ENCODE measurements around the gene CRYGD. TPM values are rescaled to one million over a fixed set of nuclear protein-coding genes. Genes with fewer than 3 reads are reported as not detected.
A peak's percentile ranks its signal among the peaks of the same experiment; 100 is the strongest.

The CRYGD gene
- total RNA-seq, 1 donor from 2014 or later, result not detected

GRCh38 chr2:208129744-208130711, 5.7 kb upstream of the CRYGD start, which contains the start of gene CRYGC:
CRYGC (minus strand) TSS chr2:208129828; CDS start chr2:208129792, 36 bp downstream.
- no peak for DNase-seq (ENCODE audit: low spot score)
- no peaks in the 10 kb centered on the region for H3K79me2 ChIP-seq (ENCODE audit: low read depth)
- peaks cover 2% of the 10 kb centered on the region for H3F3A ChIP-seq (ENCODE audit: low read depth)
- Mint-ChIP-seq H3K9me3 (no peaks in the 10 kb centered on the region), H3K4me3 (no peak within 1 kb of the TSS), H3K4me1 (peaks cover 19% of the 10 kb centered on the region), H3K27me3 (ENCODE audit: insufficient read depth, low read depth) (peaks cover 3% of the 10 kb centered on the region), H3K27ac (peak within 1 kb of the TSS; percentile 31), H3K36me3 (no peaks in the 10 kb centered on the region)
- no peaks in the 10 kb centered on the region for H3K27me3 ChIP-seq
- no peaks in the 10 kb centered on the region for H4K20me1 ChIP-seq (ENCODE audit: low read depth)
- peaks cover 5% of the 10 kb centered on the region for H3K4me1 ChIP-seq
- no peak within 1 kb of the TSS for H3K4me3 ChIP-seq
- H3K9me3 ChIP-seq (ENCODE audit: low read depth), result no peaks in the 10 kb centered on the region
- TF ChIP-seq EZH2phosphoT487 (IDR thresholded peaks at IDR 0.05), result no peak
- no peak for TF ChIP-seq EZH2 (IDR thresholded peaks at IDR 0.05)
- no peak for TF ChIP-seq CTCF (IDR thresholded peaks at IDR 0.05)
- H3K27ac ChIP-seq, result no peak within 1 kb of the TSS
- H3K9ac ChIP-seq, result no peak within 1 kb of the TSS
- H3K4me2 ChIP-seq, result no peak within 1 kb of the TSS
- no peaks in the 10 kb centered on the region for H3K36me3 ChIP-seq
- no peak within 1 kb of the TSS for H2AFZ ChIP-seq (replicated peaks)

GRCh38 chr2:208128136-208128535, 3.8 kb upstream of the CRYGD start:
- DNase-seq (ENCODE audit: low spot score), result no peak
- Histone ChIP-seq H3K9me3 (ENCODE audit: low read depth) (no peaks in the 10 kb centered on the region), H2AFZ (replicated peaks) (no peak overlapping the region), H3K4me1 (no peaks in the 10 kb centered on the region), H3K4me2 (no peak overlapping the region), H4K20me1 (ENCODE audit: low read depth) (no peaks in the 10 kb centered on the region), H3F3A (ENCODE audit: low read depth) (peaks cover 5% of the 10 kb centered on the region), H3K27me3 (no peaks in the 10 kb centered on the region), H3K9ac (no peak overlapping the region), H3K4me3 (no peak overlapping the region), H3K27ac (no peak overlapping the region), H3K79me2 (ENCODE audit: low read depth) (no peaks in the 10 kb centered on the region), H3K36me3 (no peaks in the 10 kb centered on the region)
- Mint-ChIP-seq H3K4me1 (peaks cover 22% of the 10 kb centered on the region), H3K36me3 (no peaks in the 10 kb centered on the region), H3K4me3 (no peak overlapping the region), H3K27ac (no peak overlapping the region), H3K27me3 (ENCODE audit: insufficient read depth, low read depth) (peaks cover 3% of the 10 kb centered on the region), H3K9me3 (no peaks in the 10 kb centered on the region)
- TF ChIP-seq CTCF (IDR thresholded peaks at IDR 0.05) (no peak), EZH2 (IDR thresholded peaks at IDR 0.05) (no peak), EZH2phosphoT487 (IDR thresholded peaks at IDR 0.05) (no peak)

GRCh38 chr2:208127090-208127489, 2.8 kb upstream of the CRYGD start:
- Histone ChIP-seq H3K4me2 (no peak overlapping the region), H3K79me2 (ENCODE audit: low read depth) (no peaks in the 10 kb centered on the region), H3K9me3 (ENCODE audit: low read depth) (no peaks in the 10 kb centered on the region), H3F3A (ENCODE audit: low read depth) (peaks cover 5% of the 10 kb centered on the region), H2AFZ (replicated peaks) (no peak overlapping the region), H3K4me3 (no peak overlapping the region), H3K27ac (no peak overlapping the region), H3K27me3 (no peaks in the 10 kb centered on the region), H4K20me1 (ENCODE audit: low read depth) (no peaks in the 10 kb centered on the region), H3K4me1 (no peaks in the 10 kb centered on the region), H3K9ac (no peak overlapping the region), H3K36me3 (no peaks in the 10 kb centered on the region)
- Mint-ChIP-seq H3K27ac (no peak overlapping the region), H3K4me1 (peaks cover 22% of the 10 kb centered on the region), H3K9me3 (no peaks in the 10 kb centered on the region), H3K4me3 (no peak overlapping the region), H3K36me3 (no peaks in the 10 kb centered on the region), H3K27me3 (ENCODE audit: insufficient read depth, low read depth) (peaks cover 3% of the 10 kb centered on the region)
- TF ChIP-seq EZH2phosphoT487 (IDR thresholded peaks at IDR 0.05) (no peak), EZH2 (IDR thresholded peaks at IDR 0.05) (no peak), CTCF (IDR thresholded peaks at IDR 0.05) (no peak)
- DNase-seq (ENCODE audit: low spot score), result no peak

Measured in neural progenitor cell (in vitro differentiated cells).